Caco-2 (cell line): Measurements from ENCODE around the gene ARHGAP15. TPM values are rescaled to one million over a fixed set of nuclear protein-coding genes. Genes with fewer than 3 reads are reported as not detected.

ENCODE experiments used
- BruUV-seq: library from RNA; stranded (reverse); fragments of 400-500 nt; replicated peaks from 2 replicates; lab custom pipeline; 2021; lab: Mats Ljungman, UMichigan
- CTCF ChIA-PET: fragments of 300-600 bp; sonication (Branson Sonifier 250); formaldehyde crosslinking; loops from one replicate; lab custom pipeline; 2022; ENCODE audit warnings: antibody characterized with exemption; lab: Charles Lee
- POLR2A ChIA-PET: fragments of 300-600 bp; sonication (Branson Sonifier 250); formaldehyde crosslinking; loops from one replicate; lab custom pipeline; 2022; ENCODE audit warnings: antibody characterized with exemption; lab: Charles Lee
- DNase-seq, 2 experiments: peaks; one replicate each; pipeline versions ENCODE4 v3.0.0 to v3.0.0-alpha.2; 2020 to 2022
- H3K27me3 ChIP-seq: replicated peaks from 2 replicates; pipeline ENCODE4 v1.6.0; 2011; ENCODE audit warnings: low read length; ENCODE audit not compliant: control insufficient read depth, insufficient read depth
- H3K36me3 ChIP-seq: 2 replicates; pipeline ENCODE4 v1.5.1; 2011; ENCODE audit warnings: low read length; ENCODE audit not compliant: control insufficient read depth, insufficient read depth
- H3K4me1 ChIP-seq: fragments of 250-450 bp; sonication (Bioruptor Pico); 2 replicates; pipeline ENCODE4 v1.5.1; 2020; ENCODE audit warnings: mild to moderate bottlenecking
- H3K4me3 ChIP-seq: 2 replicates; pipeline ENCODE4 v1.5.1; 2011; ENCODE audit warnings: low read depth, mild to moderate bottlenecking, control low read depth, low read length
- H3K9me3 ChIP-seq: fragments of 250-450 bp; sonication (Bioruptor Pico); 2 replicates; pipeline ENCODE4 v1.5.1; 2020; ENCODE audit warnings: mild to moderate bottlenecking, moderate library complexity
- H3K27ac Mint-ChIP-seq: one replicate; pipeline ENCODE4 v1.8.0; 2022; ENCODE audit warnings: mixed read lengths; ENCODE audit not compliant: unreplicated experiment
- H3K27me3 Mint-ChIP-seq: one replicate; pipeline ENCODE4 v1.8.0; 2022; ENCODE audit warnings: mixed read lengths; ENCODE audit not compliant: insufficient read depth, unreplicated experiment
- H3K36me3 Mint-ChIP-seq: one replicate; pipeline ENCODE4 v1.8.0; 2022; ENCODE audit warnings: mild to moderate bottlenecking, mixed read lengths; ENCODE audit not compliant: insufficient read depth, unreplicated experiment
- H3K4me1 Mint-ChIP-seq: one replicate; pipeline ENCODE4 v1.8.0; 2022; ENCODE audit warnings: low read depth, mixed read lengths; ENCODE audit not compliant: unreplicated experiment
- H3K4me3 Mint-ChIP-seq: one replicate; pipeline ENCODE4 v1.8.0; 2022; ENCODE audit warnings: mild to moderate bottlenecking, moderate library complexity, mixed read lengths; ENCODE audit not compliant: unreplicated experiment
- H3K9me3 Mint-ChIP-seq: one replicate; pipeline ENCODE4 v1.8.0; 2022; ENCODE audit warnings: mixed read lengths; ENCODE audit not compliant: unreplicated experiment
- intact Hi-C: fragments of 100-400 bp; cut with micrococcal nuclease; formaldehyde crosslinking; loops from one replicate; pipeline ENCODE4 v1.10.0; 2022; ENCODE audit not compliant: unreplicated experiment
- total RNA-seq: library from RNA; stranded (reverse); gene quantifications from 2 replicates; pipeline ENCODE4 v1.2.3, GENCODE V29; 2022
- TF ChIP-seq, protein P1 (sequence below), 2 experiments: fragments of 200-600 bp in 1 of 2; IDR thresholded peaks; 1 replicate in 1 of 2; 2 replicates in 1 of 2; pipeline versions ENCODE4 v1.5.1 to v1.8.0; 2011 to 2022; ENCODE audit warnings: antibody characterized with exemption in 1 of 2, control low read depth in 1 of 2, inconsistent platforms in 1 of 2, low read depth in 1 of 2, low read length in 1 of 2, mild to moderate bottlenecking in 1 of 2, moderate library complexity in 1 of 2; ENCODE audit not compliant: insufficient read depth in 1 of 2, severe bottlenecking in 1 of 2, unreplicated experiment in 1 of 2

Gene ARHGAP15
- total RNA-seq, 1 experiment from 2014 or later, result not detected

GRCh38 chr2:143550500-143550899 is 421.3 kb downstream of the ARHGAP15 start:
- H3K36me3 Mint-ChIP-seq, result no peaks in the 10 kb centered on the region
- H3K4me1 Mint-ChIP-seq, result no peaks in the 10 kb centered on the region
- TF ChIP-seq, protein P1, sequence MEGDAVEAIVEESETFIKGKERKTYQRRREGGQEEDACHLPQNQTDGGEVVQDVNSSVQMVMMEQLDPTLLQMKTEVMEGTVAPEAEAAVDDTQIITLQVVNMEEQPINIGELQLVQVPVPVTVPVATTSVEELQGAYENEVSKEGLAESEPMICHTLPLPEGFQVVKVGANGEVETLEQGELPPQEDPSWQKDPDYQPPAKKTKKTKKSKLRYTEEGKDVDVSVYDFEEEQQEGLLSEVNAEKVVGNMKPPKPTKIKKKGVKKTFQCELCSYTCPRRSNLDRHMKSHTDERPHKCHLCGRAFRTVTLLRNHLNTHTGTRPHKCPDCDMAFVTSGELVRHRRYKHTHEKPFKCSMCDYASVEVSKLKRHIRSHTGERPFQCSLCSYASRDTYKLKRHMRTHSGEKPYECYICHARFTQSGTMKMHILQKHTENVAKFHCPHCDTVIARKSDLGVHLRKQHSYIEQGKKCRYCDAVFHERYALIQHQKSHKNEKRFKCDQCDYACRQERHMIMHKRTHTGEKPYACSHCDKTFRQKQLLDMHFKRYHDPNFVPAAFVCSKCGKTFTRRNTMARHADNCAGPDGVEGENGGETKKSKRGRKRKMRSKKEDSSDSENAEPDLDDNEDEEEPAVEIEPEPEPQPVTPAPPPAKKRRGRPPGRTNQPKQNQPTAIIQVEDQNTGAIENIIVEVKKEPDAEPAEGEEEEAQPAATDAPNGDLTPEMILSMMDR (IDR thresholded peaks at IDR 0.05; ENCODE audit: insufficient read depth in 1 of 2, low read depth in 1 of 2, low read length in 1 of 2, severe bottlenecking in 1 of 2, unreplicated experiment in 1 of 2), result no peak
- ChIA-PET CTCF (no interaction called here), POLR2A (no interaction called here)
- intact Hi-C loops, result no loop called here
- Histone ChIP-seq H3K27me3 (no peaks in the 10 kb centered on the region; the same call in 1 of the 2 replicates), H3K4me1 (no peaks in the 10 kb centered on the region), H3K36me3 (no peaks in the 10 kb centered on the region), H3K9me3 (no peaks in the 10 kb centered on the region), H3K4me3 (no peak overlapping the region)
- BruUV-seq, result no TSS peak
- no peak overlapping the region for H3K4me3 Mint-ChIP-seq
- no peak for DNase-seq
- H3K27ac Mint-ChIP-seq, result no peak overlapping the region
- H3K9me3 Mint-ChIP-seq, result no peaks in the 10 kb centered on the region
- H3K27me3 Mint-ChIP-seq, result peaks cover 3% of the 10 kb centered on the region

- Histone ChIP-seq H3K9me3 (no peaks in the 10 kb centered on the region), H3K27me3 (no peaks in the 10 kb centered on the region; the same call in 1 of the 2 replicates), H3K4me3 (no peak overlapping the region), H3K36me3 (no peaks in the 10 kb centered on the region), H3K4me1 (no peaks in the 10 kb centered on the region)
- DNase-seq, result peak in 1 of 2 experiments; percentile 40
- TF ChIP-seq, protein P1 (IDR thresholded peaks at IDR 0.05; ENCODE audit: insufficient read depth in 1 of 2, low read depth in 1 of 2, low read length in 1 of 2, severe bottlenecking in 1 of 2, unreplicated experiment in 1 of 2), result no peak
- Mint-ChIP-seq H3K27me3 (peaks cover 3% of the 10 kb centered on the region), H3K36me3 (no peaks in the 10 kb centered on the region), H3K4me3 (no peak overlapping the region), H3K4me1 (no peaks in the 10 kb centered on the region), H3K9me3 (no peaks in the 10 kb centered on the region), H3K27ac (no peak overlapping the region)
- no TSS peak for BruUV-seq
- CTCF ChIA-PET, result no interaction called here
- POLR2A ChIA-PET, result no interaction called here
- intact Hi-C loops, result no loop called here
Observed at GRCh38 chr2:143551971-143552650, 422.9 kb downstream of the ARHGAP15 start.

- no peak overlapping the region for H3K27ac Mint-ChIP-seq
- H3K4me1 Mint-ChIP-seq, result no peaks in the 10 kb centered on the region
- H3K36me3 ChIP-seq, result no peaks in the 10 kb centered on the region
- no peak overlapping the region for H3K4me3 Mint-ChIP-seq
- TF ChIP-seq, protein P1 (IDR thresholded peaks at IDR 0.05; ENCODE audit: insufficient read depth in 1 of 2, low read depth in 1 of 2, low read length in 1 of 2, severe bottlenecking in 1 of 2, unreplicated experiment in 1 of 2), result no peak
- no peaks in the 10 kb centered on the region; the same call in 1 of the 2 replicates for H3K27me3 ChIP-seq
- intact Hi-C loops, result no loop called here
- H3K27me3 Mint-ChIP-seq, result peaks cover 3% of the 10 kb centered on the region
- no peaks in the 10 kb centered on the region for H3K9me3 ChIP-seq
- H3K4me1 ChIP-seq, result no peaks in the 10 kb centered on the region
- H3K9me3 Mint-ChIP-seq, result no peaks in the 10 kb centered on the region
- CTCF ChIA-PET, result no interaction called here
- no peak for DNase-seq
- no TSS peak for BruUV-seq
- no peak overlapping the region for H3K4me3 ChIP-seq
- no peaks in the 10 kb centered on the region for H3K36me3 Mint-ChIP-seq
- POLR2A ChIA-PET, result no interaction called here
Observed at GRCh38 chr2:143553261-143553660, 424.0 kb downstream of the ARHGAP15 start.
